HG02885 (cell line): ENCODE data around the gene OR5K4.
"Not testable (repeated sequence)": the region's sequence is repeated elsewhere in the genome, so short reads cannot be mapped to it uniquely, and the experiment has no call there.

Source experiments
- ATAC-seq: cut with Tn5 transposase; IDR thresholded peaks from one replicate; pipeline ENCODE4 v1.9.1; 2021; ENCODE audit warnings: mild to moderate bottlenecking; ENCODE audit not compliant: unreplicated experiment, poor library complexity

The OR5K4 gene

DNA sequence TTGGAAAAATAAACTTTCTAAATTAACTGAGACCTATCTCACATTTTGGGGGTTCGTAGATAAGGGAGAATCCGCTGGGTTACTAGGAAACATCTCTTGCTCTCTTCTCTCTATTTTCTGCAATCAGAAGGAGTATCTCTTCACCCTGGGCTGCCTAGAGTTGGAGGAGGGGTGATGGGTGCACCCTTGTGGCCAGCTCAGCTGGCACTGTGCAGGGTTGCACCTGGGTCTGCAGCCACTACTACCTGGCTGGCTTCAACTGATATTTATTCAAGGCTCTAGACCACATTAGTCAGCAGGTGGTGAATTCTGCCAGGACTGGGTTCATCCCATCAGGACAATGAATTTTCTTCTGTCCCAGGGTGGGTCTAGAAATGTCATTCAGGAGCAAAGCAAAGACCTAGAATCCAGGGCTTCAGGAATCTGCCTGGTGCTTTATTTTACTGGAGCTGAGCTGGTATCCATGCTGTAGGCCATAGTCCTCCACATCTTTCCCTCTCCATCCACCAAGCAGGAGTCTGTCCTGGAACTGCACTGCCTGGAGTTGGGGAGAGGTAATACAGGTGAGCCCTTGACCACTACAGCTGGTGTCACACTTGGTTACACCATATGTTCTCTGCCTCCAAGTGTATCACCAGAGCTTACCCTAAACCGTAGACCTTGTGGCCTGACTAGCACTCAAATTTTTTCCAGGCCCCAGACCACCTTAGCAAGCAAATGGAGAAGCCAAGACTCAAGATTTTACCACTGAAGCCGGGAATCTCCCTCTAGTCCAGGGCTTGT, 14.0 kb downstream of the OR5K4 start:
- ATAC-seq = peak; percentile 42

DNA sequence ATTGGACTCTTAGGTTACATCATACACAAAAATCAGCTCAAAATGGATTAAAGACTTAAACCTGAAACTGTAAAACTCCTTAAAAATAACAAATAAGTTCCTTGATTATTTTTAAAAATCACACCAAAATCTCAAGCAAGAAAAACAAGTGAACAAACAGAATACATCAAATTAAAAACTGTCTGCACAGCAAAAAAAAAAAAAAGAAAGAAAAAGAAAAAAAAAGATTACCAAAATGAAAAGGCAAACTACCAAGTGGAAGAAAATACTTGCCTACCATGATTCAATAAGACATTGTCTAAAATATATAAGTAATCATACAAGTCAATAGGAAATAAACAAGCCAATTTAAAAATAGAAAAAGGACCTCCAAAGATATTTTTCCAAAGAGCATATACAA, 17.5 kb downstream of the OR5K4 start:
- no peak for ATAC-seq

DNA sequence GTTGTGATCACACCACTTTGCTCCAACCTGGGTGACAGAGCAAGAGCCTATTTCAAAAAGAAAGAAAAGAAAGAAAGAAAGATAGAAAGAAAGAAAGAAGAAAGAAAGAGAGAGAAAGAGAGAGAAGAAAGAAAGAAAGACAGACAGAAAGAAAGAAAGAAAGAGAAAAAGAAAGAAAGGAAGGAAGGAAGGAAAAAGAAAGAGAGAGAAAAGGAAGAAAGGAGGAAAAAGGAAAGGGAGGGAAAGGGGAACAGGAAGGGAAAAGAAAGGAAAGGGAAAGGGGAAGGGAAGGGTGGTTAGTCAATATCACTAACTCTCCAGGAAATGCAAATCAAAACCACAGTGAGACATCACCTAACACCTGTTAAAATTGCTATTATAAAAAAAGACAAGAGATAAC, 18.2 kb downstream of the OR5K4 start:
- no peak for ATAC-seq

DNA sequence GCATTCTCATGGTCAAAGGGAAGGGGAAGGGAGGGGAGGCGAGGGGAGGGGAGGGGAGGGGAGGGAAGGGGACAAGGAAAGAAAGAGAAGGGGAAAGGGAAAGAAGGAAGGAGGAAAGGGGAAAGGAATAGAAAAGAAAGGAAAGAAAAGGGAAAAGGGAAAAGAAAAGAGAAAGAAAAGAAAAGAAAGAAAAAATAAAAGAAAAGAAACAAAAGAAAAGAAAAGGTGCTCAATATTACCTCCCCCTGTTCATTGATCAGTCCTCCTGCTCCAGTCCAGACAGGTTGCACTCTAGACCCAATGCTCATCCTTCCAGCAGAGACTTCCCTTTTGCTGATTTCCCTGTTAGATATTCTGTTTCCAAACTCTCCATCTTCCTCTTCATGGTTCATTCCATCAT, 18.8 kb downstream of the OR5K4 start:
- ATAC-seq = no peak

DNA sequence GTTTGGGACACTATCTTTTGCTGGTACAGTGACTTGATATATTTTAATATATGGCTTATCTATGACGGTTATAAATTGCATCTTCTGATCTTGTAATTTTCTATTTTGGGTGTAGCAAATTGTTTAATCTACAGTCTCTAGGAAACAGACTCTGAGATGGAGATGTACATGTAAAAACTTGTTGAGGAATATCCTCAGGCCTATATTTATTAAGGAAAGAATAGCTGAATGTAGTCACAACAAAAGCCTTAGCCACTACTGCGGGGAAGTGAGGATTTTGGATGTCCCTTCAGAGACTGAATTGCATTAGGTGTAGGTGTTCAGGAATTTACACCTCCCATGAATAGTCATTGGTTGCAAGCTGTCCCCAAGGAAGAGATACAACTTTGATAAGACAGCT, 23.0 kb downstream of the OR5K4 start:
- ATAC-seq = no peak

DNA sequence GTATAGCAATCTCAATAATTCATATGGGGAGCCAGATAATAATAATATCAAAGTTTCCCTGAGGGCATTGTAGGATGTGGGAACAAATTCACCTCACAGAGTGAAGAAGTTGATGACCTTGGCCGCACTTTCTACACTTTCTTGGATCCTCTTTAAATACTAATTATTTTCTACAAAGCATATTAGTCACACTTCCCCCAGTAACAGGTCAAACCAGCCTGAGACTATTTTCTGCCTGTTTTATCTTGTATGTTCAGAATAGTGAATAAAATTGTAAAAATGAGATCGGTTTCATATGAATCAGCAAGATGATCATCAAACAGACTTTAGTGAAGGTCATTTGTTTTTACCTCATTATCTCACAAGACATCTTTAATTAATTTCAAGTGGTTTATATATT, 34.5 kb downstream of the OR5K4 start:
- no peak for ATAC-seq

DNA sequence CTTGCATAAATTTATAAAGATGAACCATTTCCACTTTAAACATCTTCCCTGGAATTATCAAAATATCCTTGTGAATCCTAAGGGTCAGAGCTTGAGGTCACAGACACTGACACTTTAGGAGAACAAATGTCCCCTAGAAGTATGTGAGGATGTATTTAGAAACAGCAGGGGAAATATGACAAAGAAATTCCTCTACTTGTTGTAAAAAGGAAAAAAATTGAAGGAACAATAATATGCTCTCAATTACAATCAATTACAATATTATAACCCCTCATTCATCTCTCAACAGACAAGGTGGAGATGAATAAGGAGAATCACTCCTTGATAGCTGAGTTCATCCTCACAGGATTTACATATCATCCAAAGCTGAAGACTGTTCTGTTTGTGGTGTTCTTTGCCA, 36.7 kb downstream of the OR5K4 start, which contains the start of gene OR5K3:
TSS of gene OR5K3 (plus strand) at position 301 of the 400 bp plus-strand sequence. CDS start at position 301, 0 bp downstream.
- ATAC-seq = no peak

DNA sequence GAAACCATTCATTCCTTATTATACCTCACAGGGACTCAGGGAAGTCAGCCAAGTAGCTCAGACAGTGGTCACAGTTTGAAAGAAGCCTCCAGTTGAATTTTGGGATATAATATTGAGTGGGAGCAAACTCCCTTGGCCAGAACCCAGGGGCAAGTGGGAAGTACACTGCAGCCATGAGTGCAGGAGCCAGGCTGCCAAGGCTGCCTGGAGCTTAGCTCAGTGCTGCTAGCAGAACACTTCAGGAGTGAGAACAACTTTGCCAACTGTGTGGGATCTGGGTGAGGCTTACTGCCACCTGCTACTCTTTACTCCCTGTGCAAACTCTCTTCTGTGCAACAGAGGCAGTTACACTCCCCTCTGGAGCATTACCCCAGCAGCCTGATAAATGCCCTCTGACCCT, 41.4 kb downstream of the OR5K4 start:
- no peak for ATAC-seq

DNA sequence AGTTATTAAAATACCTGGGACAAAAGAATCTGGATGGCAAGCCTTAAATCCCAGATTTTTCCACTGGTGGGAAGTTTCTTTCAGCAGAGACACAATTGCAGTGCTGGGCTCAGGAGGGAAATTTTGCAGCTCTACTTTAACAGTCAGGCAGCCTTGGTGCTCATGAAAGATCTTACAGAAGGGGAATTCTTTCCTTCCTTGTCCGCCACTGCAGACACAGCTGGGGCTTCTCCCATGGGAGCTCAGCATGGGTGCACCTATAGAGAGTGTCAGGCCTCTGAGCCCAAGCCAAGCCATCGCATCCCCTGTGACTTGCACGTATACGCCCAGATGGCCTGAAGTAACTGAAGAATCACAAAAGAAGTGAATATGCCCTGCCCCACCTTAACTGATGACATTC, 42.8 kb downstream of the OR5K4 start:
- not testable (repeated sequence) for ATAC-seq

DNA sequence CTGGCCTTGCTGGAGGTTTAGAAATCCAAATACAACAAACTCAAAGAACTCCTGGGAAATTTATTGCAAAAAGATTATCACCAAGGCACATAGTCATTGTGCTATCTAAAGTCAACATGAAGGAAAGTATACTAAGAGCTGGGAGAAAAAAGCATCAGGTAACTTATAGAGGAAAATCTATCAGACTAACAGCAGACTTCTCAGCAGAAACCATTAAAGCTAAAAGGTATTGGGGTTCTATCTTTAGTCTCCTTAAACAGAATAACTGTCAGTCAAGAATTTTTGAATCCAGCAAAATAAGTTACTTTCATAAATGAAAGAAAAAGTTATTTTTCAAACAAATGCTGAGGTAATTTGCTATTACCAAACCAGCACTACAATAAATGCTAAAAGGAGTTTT, 44.9 kb downstream of the OR5K4 start:
- no peak for ATAC-seq

DNA sequence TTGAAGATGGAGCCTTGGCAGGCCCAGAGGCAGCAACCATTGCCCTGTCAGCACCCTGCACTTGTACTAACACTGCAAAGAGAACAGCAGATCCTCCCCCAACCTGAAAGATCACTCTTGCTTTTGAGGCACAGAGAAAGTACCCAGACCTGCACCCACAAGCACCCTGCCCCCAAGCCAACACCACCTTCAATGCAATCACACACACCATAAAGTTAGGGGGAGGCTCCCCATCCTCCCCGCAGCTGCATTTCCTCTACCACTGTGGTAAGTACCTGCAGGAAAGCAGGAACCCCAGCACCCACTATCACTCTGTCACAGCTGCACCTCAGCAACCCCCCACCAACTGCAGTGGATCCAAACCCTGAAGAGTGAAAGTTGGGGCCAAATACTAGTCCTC, 48.9 kb downstream of the OR5K4 start:
- no peak for ATAC-seq

DNA sequence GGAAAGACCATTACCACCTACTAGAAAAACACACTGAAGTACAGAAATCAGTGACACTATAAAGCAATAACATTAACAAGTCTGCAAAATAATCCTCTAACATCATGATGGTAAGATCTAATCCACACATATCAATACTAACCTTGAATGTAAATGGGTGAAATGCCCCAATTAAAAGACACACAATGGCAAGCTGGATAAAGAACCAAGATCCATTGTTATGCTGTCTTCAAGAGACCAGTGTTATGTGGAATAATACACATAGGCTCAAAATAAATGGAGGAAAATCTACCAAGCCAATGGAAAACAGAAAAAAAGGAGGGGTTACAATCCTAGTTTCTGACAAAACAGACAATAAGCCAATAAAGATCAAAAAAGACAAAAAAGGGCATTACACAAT, 50.4 kb downstream of the OR5K4 start:
- no peak for ATAC-seq
